Astrocyte (in vitro differentiated cells and primary cell): Measurements from ENCODE around the gene BACH2. TPM values are rescaled to one million over a fixed set of nuclear protein-coding genes. Genes with fewer than 3 reads are reported as not detected.

Source experiments
- DNase-seq: peaks from one replicate; pipeline ENCODE4 v3.0.0-alpha.2; 2010; ENCODE audit warnings: low read depth
- FAIRE-seq: peaks from 2 replicates; lab custom pipeline; 2011; peaks lifted over from hg19 to GRCh38; lab: Jason Lieb, UNC
- H2AFZ ChIP-seq: 2 replicates; pipeline ENCODE4 v1.6.0; 2012; ENCODE audit warnings: low read depth, low read length, inconsistent platforms
- H3K27ac ChIP-seq: 2 replicates; pipeline ENCODE4 v1.5.1; 2011; ENCODE audit warnings: low read depth, low read length, inconsistent platforms
- H3K27me3 ChIP-seq: 2 replicates; pipeline ENCODE4 v1.6.0; 2011; ENCODE audit warnings: low read length, inconsistent platforms; ENCODE audit not compliant: insufficient read depth
- H3K36me3 ChIP-seq: 2 replicates; pipeline ENCODE4 v1.5.1; 2011; ENCODE audit warnings: low read length, inconsistent platforms; ENCODE audit not compliant: insufficient read depth
- H3K4me1 ChIP-seq: 2 replicates; pipeline ENCODE4 v1.5.1; 2011; ENCODE audit warnings: low read length, inconsistent platforms; ENCODE audit not compliant: insufficient read depth
- H3K4me2 ChIP-seq: 2 replicates; pipeline ENCODE4 v1.6.0; 2012; ENCODE audit warnings: low read length, inconsistent platforms
- H3K4me3 ChIP-seq: 2 replicates; pipeline ENCODE4 v1.5.1; 2011; ENCODE audit warnings: low read depth, mild to moderate bottlenecking, low read length, inconsistent platforms; ENCODE audit not compliant: insufficient read depth
- H3K79me2 ChIP-seq: 2 replicates; pipeline ENCODE4 v1.6.0; 2012; ENCODE audit warnings: mild to moderate bottlenecking, low read length, inconsistent platforms; ENCODE audit not compliant: insufficient read depth
- H3K9ac ChIP-seq: 2 replicates; pipeline ENCODE4 v1.6.0; 2012; ENCODE audit warnings: mild to moderate bottlenecking, low read length, inconsistent platforms
- H3K9me3 ChIP-seq: 2 replicates; pipeline ENCODE4 v1.5.1; 2012; ENCODE audit warnings: low read depth, mild to moderate bottlenecking, low read length, inconsistent platforms; ENCODE audit not compliant: insufficient read depth
- H4K20me1 ChIP-seq: 2 replicates; pipeline ENCODE4 v1.6.0; 2012; ENCODE audit warnings: low read length, inconsistent platforms; ENCODE audit not compliant: insufficient read depth
- H3K27ac Mint-ChIP-seq: one replicate; pipeline ENCODE4 v1.8.0; 2021; ENCODE audit warnings: mild to moderate bottlenecking, mixed read lengths; ENCODE audit not compliant: unreplicated experiment
- H3K27me3 Mint-ChIP-seq: one replicate; pipeline ENCODE4 v1.8.0; 2021; ENCODE audit warnings: low read depth, mixed read lengths; ENCODE audit not compliant: unreplicated experiment
- H3K36me3 Mint-ChIP-seq: one replicate; pipeline ENCODE4 v1.8.0; 2021; ENCODE audit warnings: low read depth, mixed read lengths; ENCODE audit not compliant: unreplicated experiment
- H3K4me1 Mint-ChIP-seq: one replicate; pipeline ENCODE4 v1.8.0; 2021; ENCODE audit warnings: low read depth, mixed read lengths; ENCODE audit not compliant: unreplicated experiment
- H3K4me3 Mint-ChIP-seq: one replicate; pipeline ENCODE4 v1.8.0; 2021; ENCODE audit warnings: mild to moderate bottlenecking, moderate library complexity, mixed read lengths; ENCODE audit not compliant: unreplicated experiment
- H3K9me3 Mint-ChIP-seq: one replicate; pipeline ENCODE4 v1.8.0; 2021; ENCODE audit warnings: mild to moderate bottlenecking, mixed read lengths; ENCODE audit not compliant: unreplicated experiment
- EZH2 ChIP-seq: IDR thresholded peaks from 2 replicates; pipeline ENCODE4 v1.6.1; 2012; ENCODE audit warnings: mild to moderate bottlenecking, low read length, inconsistent platforms; ENCODE audit not compliant: insufficient read depth
- total RNA-seq: library from RNA; stranded (reverse); gene quantifications from 2 replicates; pipeline ENCODE4 v1.2.1, GENCODE V29; 2021
- TF ChIP-seq, protein P1 (sequence below): IDR thresholded peaks from 2 replicates; pipeline ENCODE4 v1.5.1; 2011; ENCODE audit warnings: low read depth, mild to moderate bottlenecking, inconsistent platforms, low read length, moderate library complexity; ENCODE audit not compliant: insufficient read depth

The BACH2 gene
- total RNA-seq, 1 donor from 2014 or later, result 17.5 TPM

GRCh38 chr6:90178384-90178855 lies 118.2 kb downstream of the BACH2 start:
- TF ChIP-seq EZH2, result no peak
- TF ChIP-seq, protein P1, sequence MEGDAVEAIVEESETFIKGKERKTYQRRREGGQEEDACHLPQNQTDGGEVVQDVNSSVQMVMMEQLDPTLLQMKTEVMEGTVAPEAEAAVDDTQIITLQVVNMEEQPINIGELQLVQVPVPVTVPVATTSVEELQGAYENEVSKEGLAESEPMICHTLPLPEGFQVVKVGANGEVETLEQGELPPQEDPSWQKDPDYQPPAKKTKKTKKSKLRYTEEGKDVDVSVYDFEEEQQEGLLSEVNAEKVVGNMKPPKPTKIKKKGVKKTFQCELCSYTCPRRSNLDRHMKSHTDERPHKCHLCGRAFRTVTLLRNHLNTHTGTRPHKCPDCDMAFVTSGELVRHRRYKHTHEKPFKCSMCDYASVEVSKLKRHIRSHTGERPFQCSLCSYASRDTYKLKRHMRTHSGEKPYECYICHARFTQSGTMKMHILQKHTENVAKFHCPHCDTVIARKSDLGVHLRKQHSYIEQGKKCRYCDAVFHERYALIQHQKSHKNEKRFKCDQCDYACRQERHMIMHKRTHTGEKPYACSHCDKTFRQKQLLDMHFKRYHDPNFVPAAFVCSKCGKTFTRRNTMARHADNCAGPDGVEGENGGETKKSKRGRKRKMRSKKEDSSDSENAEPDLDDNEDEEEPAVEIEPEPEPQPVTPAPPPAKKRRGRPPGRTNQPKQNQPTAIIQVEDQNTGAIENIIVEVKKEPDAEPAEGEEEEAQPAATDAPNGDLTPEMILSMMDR, result no peak
- H3K27me3 ChIP-seq, result no peaks in the 10 kb centered on the region
- H3K4me1 ChIP-seq, result no peaks in the 10 kb centered on the region
- Mint-ChIP-seq H3K27me3 (no peaks in the 10 kb centered on the region), H3K4me1 (peaks cover 23% of the 10 kb centered on the region), H3K4me3 (no peak overlapping the region), H3K9me3 (no peaks in the 10 kb centered on the region), H3K36me3 (peaks cover 2% of the 10 kb centered on the region), H3K27ac (peak overlapping the region; percentile 16)
- H3K79me2 ChIP-seq, result no peaks in the 10 kb centered on the region
- H3K36me3 ChIP-seq, result no peaks in the 10 kb centered on the region
- H3K27ac ChIP-seq, result no peak overlapping the region
- no peaks in the 10 kb centered on the region for H4K20me1 ChIP-seq
- no peak overlapping the region for H2AFZ ChIP-seq
- H3K4me2 ChIP-seq, result no peak overlapping the region
- DNase-seq (no peak), FAIRE-seq (no peak)
- H3K4me3 ChIP-seq, result no peak overlapping the region
- no peak overlapping the region for H3K9ac ChIP-seq
- no peaks in the 10 kb centered on the region for H3K9me3 ChIP-seq

- DNase-seq, result no peak
- FAIRE-seq, result no peak
- H3K36me3 Mint-ChIP-seq, result peaks cover 2% of the 10 kb centered on the region
- Histone ChIP-seq H3K9me3 (no peaks in the 10 kb centered on the region), H3K36me3 (no peaks in the 10 kb centered on the region), H3K4me1 (no peaks in the 10 kb centered on the region), H3K4me3 (no peak overlapping the region), H3K9ac (no peak overlapping the region), H3K79me2 (no peaks in the 10 kb centered on the region), H4K20me1 (no peaks in the 10 kb centered on the region), H3K27me3 (no peaks in the 10 kb centered on the region), H3K4me2 (no peak overlapping the region), H3K27ac (no peak overlapping the region), H2AFZ (no peak overlapping the region)
- H3K27ac Mint-ChIP-seq, result peak overlapping the region; percentile 64
- peaks cover 16% of the 10 kb centered on the region for H3K4me1 Mint-ChIP-seq
- no peaks in the 10 kb centered on the region for H3K27me3 Mint-ChIP-seq
- no peak for TF ChIP-seq EZH2
- TF ChIP-seq, protein P1, result no peak
- no peaks in the 10 kb centered on the region for H3K9me3 Mint-ChIP-seq
- no peak overlapping the region for H3K4me3 Mint-ChIP-seq
These were observed 118.9 kb downstream of the BACH2 start for GRCh38 chr6:90177544-90178383.
